Effector memory CD8-positive, alpha-beta T cell (primary cell): ENCODE results near the gene VAV3.
A peak's percentile ranks its signal among the peaks of the same experiment; 100 is the strongest.

Source experiments
- ATAC-seq: fragments of 150-1000 bp; cut with Tn5 transposase; replicated peaks from 2 replicates; pipeline ENCODE4 v1.10.0; 2021; ENCODE audit warnings: mild to moderate bottlenecking, moderate library complexity
- DNase-seq, 3 experiments: peaks; one replicate each; pipeline ENCODE4 v3.0.0; 2021
- H3K27ac Mint-ChIP-seq, 2 donors: one replicate each; pipeline ENCODE4 v1.8.0; 2022; ENCODE audit warnings: mild to moderate bottlenecking in 2 of 2, mixed read lengths in 2 of 2, moderate library complexity in 2 of 2
- H3K27me3 Mint-ChIP-seq, 2 donors: one replicate each; pipeline ENCODE4 v1.8.0; 2022; ENCODE audit warnings: mixed read lengths in 2 of 2
- H3K36me3 Mint-ChIP-seq: one replicate; pipeline ENCODE4 v1.8.0; 2022; ENCODE audit warnings: mild to moderate bottlenecking, moderate library complexity, mixed read lengths; ENCODE audit not compliant: insufficient read depth
- H3K4me1 Mint-ChIP-seq, 2 donors: one replicate each; pipeline ENCODE4 v1.8.0; 2022; ENCODE audit warnings: low read depth in 2 of 2, mixed read lengths in 2 of 2
- H3K4me3 Mint-ChIP-seq, 2 donors: one replicate each; pipeline ENCODE4 v1.8.0; 2022; ENCODE audit warnings: mild to moderate bottlenecking in 2 of 2, mixed read lengths in 2 of 2, moderate library complexity in 2 of 2
- H3K9me3 Mint-ChIP-seq, 2 donors: one replicate each; pipeline ENCODE4 v1.8.0; 2022; ENCODE audit warnings: mixed read lengths in 2 of 2

VAV3 gene

GRCh38 chr1:107691540-107691939, 273.4 kb downstream of the VAV3 start:
- ATAC-seq = no peak
- Mint-ChIP-seq H3K36me3 (no peaks in the 10 kb centered on the region), H3K4me3 (no peak overlapping the region)

GRCh38 chr1:107690491-107690890, 274.5 kb downstream of the VAV3 start:
- no peaks in the 10 kb centered on the region for H3K9me3 Mint-ChIP-seq
- H3K4me1 Mint-ChIP-seq = no peaks in the 10 kb centered on the region
- ATAC-seq (no peak), DNase-seq (no peak)
- no peak overlapping the region for H3K4me3 Mint-ChIP-seq
- peak overlapping the region; percentile 26 to 56 for H3K27ac Mint-ChIP-seq
- no peaks in the 10 kb centered on the region for H3K36me3 Mint-ChIP-seq
- H3K27me3 Mint-ChIP-seq = no peaks in the 10 kb centered on the region

More at GRCh38 chr1:107691540-107691939, 273.4 kb downstream of the VAV3 start:
- Mint-ChIP-seq H3K27me3 (no peaks in the 10 kb centered on the region), H3K27ac (no peak overlapping the region), H3K9me3 (no peaks in the 10 kb centered on the region), H3K4me1 (peaks cover 0 to 3% of the 10 kb centered on the region in 2 donors)
- DNase-seq = no peak

- no peaks in the 10 kb centered on the region for H3K4me1 Mint-ChIP-seq
These were observed 275.2 kb downstream of the VAV3 start for GRCh38 chr1:107689733-107690132.

GRCh38 chr1:107689159-107689558, 275.8 kb downstream of the VAV3 start:
- DNase-seq (no peak), ATAC-seq (no peak)
- no peak overlapping the region for H3K27ac Mint-ChIP-seq
- no peaks in the 10 kb centered on the region for H3K4me1 Mint-ChIP-seq
- H3K36me3 Mint-ChIP-seq = no peaks in the 10 kb centered on the region
- H3K9me3 Mint-ChIP-seq = no peaks in the 10 kb centered on the region
- H3K4me3 Mint-ChIP-seq = no peak overlapping the region
- H3K27me3 Mint-ChIP-seq = no peaks in the 10 kb centered on the region

More at GRCh38 chr1:107689733-107690132, 275.2 kb downstream of the VAV3 start:
- no peaks in the 10 kb centered on the region for H3K27me3 Mint-ChIP-seq
- H3K36me3 Mint-ChIP-seq = no peaks in the 10 kb centered on the region
- no peak for ATAC-seq
- DNase-seq = no peak
- no peak overlapping the region for H3K27ac Mint-ChIP-seq
- no peaks in the 10 kb centered on the region for H3K9me3 Mint-ChIP-seq
- H3K4me3 Mint-ChIP-seq = no peak overlapping the region

GRCh38 chr1:107687849-107688753, 276.9 kb downstream of the VAV3 start:
- no peak for ATAC-seq
- DNase-seq = no peak

GRCh38 chr1:107683683-107684082, 281.3 kb downstream of the VAV3 start:
- ATAC-seq = no peak
- no peaks in the 10 kb centered on the region for H3K9me3 Mint-ChIP-seq

More at GRCh38 chr1:107687849-107688753, 276.9 kb downstream of the VAV3 start:
- no peaks in the 10 kb centered on the region for H3K4me1 Mint-ChIP-seq
- no peaks in the 10 kb centered on the region for H3K36me3 Mint-ChIP-seq
- no peak overlapping the region for H3K4me3 Mint-ChIP-seq
- H3K9me3 Mint-ChIP-seq = no peaks in the 10 kb centered on the region
- no peak overlapping the region for H3K27ac Mint-ChIP-seq
- H3K27me3 Mint-ChIP-seq = no peaks in the 10 kb centered on the region

GRCh38 chr1:107683191-107683657, 281.8 kb downstream of the VAV3 start:
- Mint-ChIP-seq H3K4me1 (no peaks in the 10 kb centered on the region), H3K9me3 (no peaks in the 10 kb centered on the region), H3K36me3 (no peaks in the 10 kb centered on the region), H3K4me3 (no peak overlapping the region), H3K27me3 (no peaks in the 10 kb centered on the region), H3K27ac (no peak overlapping the region)
- DNase-seq = no peak
- ATAC-seq = no peak

More at GRCh38 chr1:107683683-107684082, 281.3 kb downstream of the VAV3 start:
- no peaks in the 10 kb centered on the region for H3K4me1 Mint-ChIP-seq
- H3K4me3 Mint-ChIP-seq = no peak overlapping the region
- H3K27ac Mint-ChIP-seq = no peak overlapping the region
- DNase-seq = no peak
- H3K36me3 Mint-ChIP-seq = no peaks in the 10 kb centered on the region
- H3K27me3 Mint-ChIP-seq = no peaks in the 10 kb centered on the region

GRCh38 chr1:107682467-107682866, 282.5 kb downstream of the VAV3 start:
- no peak for DNase-seq
- Mint-ChIP-seq H3K27me3 (no peaks in the 10 kb centered on the region), H3K9me3 (no peaks in the 10 kb centered on the region), H3K27ac (no peak overlapping the region), H3K4me3 (no peak overlapping the region), H3K4me1 (no peaks in the 10 kb centered on the region), H3K36me3 (no peaks in the 10 kb centered on the region)
- no peak for ATAC-seq

GRCh38 chr1:107681001-107681479, 283.9 kb downstream of the VAV3 start:
- Mint-ChIP-seq H3K27ac (no peak overlapping the region), H3K27me3 (no peaks in the 10 kb centered on the region), H3K9me3 (no peaks in the 10 kb centered on the region), H3K4me1 (no peaks in the 10 kb centered on the region), H3K4me3 (no peak overlapping the region), H3K36me3 (no peaks in the 10 kb centered on the region)
- ATAC-seq = no peak
- no peak for DNase-seq

- no peak overlapping the region for H3K4me3 Mint-ChIP-seq
- H3K27ac Mint-ChIP-seq = no peak overlapping the region
- H3K27me3 Mint-ChIP-seq = no peaks in the 10 kb centered on the region
- H3K4me1 Mint-ChIP-seq = no peaks in the 10 kb centered on the region
- peaks cover 0 to under 1% of the 10 kb centered on the region in 2 donors for H3K9me3 Mint-ChIP-seq
- ATAC-seq (no peak), DNase-seq (no peak)
- no peaks in the 10 kb centered on the region for H3K36me3 Mint-ChIP-seq
These were observed 284.4 kb downstream of the VAV3 start for GRCh38 chr1:107680579-107680985.

GRCh38 chr1:107679411-107679953, 285.5 kb downstream of the VAV3 start:
- H3K4me1 Mint-ChIP-seq = no peaks in the 10 kb centered on the region

GRCh38 chr1:107678993-107679392, 286.0 kb downstream of the VAV3 start:
- H3K9me3 Mint-ChIP-seq = peaks cover 0 to 3% of the 10 kb centered on the region in 2 donors
- DNase-seq (no peak), ATAC-seq (no peak)
- no peak overlapping the region for H3K4me3 Mint-ChIP-seq
- H3K4me1 Mint-ChIP-seq = no peaks in the 10 kb centered on the region
- H3K27ac Mint-ChIP-seq = no peak overlapping the region
- no peaks in the 10 kb centered on the region for H3K36me3 Mint-ChIP-seq
- no peaks in the 10 kb centered on the region for H3K27me3 Mint-ChIP-seq

More at GRCh38 chr1:107679411-107679953, 285.5 kb downstream of the VAV3 start:
- Mint-ChIP-seq H3K36me3 (no peaks in the 10 kb centered on the region), H3K4me3 (no peak overlapping the region), H3K27me3 (no peaks in the 10 kb centered on the region), H3K9me3 (peaks cover 0 to 3% of the 10 kb centered on the region in 2 donors), H3K27ac (no peak overlapping the region)
- DNase-seq = no peak
- no peak for ATAC-seq

GRCh38 chr1:107677697-107678096, 287.3 kb downstream of the VAV3 start:
- H3K27ac Mint-ChIP-seq = no peak overlapping the region
- peaks cover 0 to 3% of the 10 kb centered on the region in 2 donors for H3K9me3 Mint-ChIP-seq
- no peaks in the 10 kb centered on the region for H3K27me3 Mint-ChIP-seq
- ATAC-seq (no peak), DNase-seq (no peak)
- no peak overlapping the region for H3K4me3 Mint-ChIP-seq
- H3K36me3 Mint-ChIP-seq = no peaks in the 10 kb centered on the region
- peaks cover 0 to 4% of the 10 kb centered on the region in 2 donors for H3K4me1 Mint-ChIP-seq

- Mint-ChIP-seq H3K9me3 (peaks cover 0 to 3% of the 10 kb centered on the region in 2 donors), H3K27ac (no peak overlapping the region), H3K36me3 (no peaks in the 10 kb centered on the region), H3K4me1 (peaks cover 0 to 4% of the 10 kb centered on the region in 2 donors), H3K27me3 (no peaks in the 10 kb centered on the region), H3K4me3 (no peak overlapping the region)
- ATAC-seq = no peak
- no peak for DNase-seq
These were observed 290.5 kb downstream of the VAV3 start for GRCh38 chr1:107674486-107674885.
